Endothelial cell of umbilical vein (primary cell): ENCODE measurements around the gene ZFPM1. TPM values are rescaled to one million over a fixed set of nuclear protein-coding genes. Genes with fewer than 3 reads are reported as not detected.

Experiments used
- BruUV-seq: library from RNA; stranded (reverse); fragments of 400-500 nt; replicated peaks from 2 replicates; lab custom pipeline; 2021; lab: Mats Ljungman, UMichigan
- CTCF ChIA-PET: fragments of 300-600, 350-600 bp; sonication (Branson Sonifier 250); formaldehyde crosslinking; loops from one replicate; lab custom pipeline; 2021; ENCODE audit warnings: antibody characterized with exemption, inconsistent platforms; lab: Charles Lee
- POLR2A ChIA-PET: fragments of 300-600, 350-600 bp; sonication (Branson Sonifier 250); formaldehyde crosslinking; loops from one replicate; lab custom pipeline; 2021; ENCODE audit warnings: antibody characterized with exemption, inconsistent platforms; lab: Charles Lee
- DNase-seq: peaks from one replicate; pipeline ENCODE4 v3.0.0-alpha.2; 2011; ENCODE audit warnings: low read depth, low spot score
- FAIRE-seq: peaks from 2 replicates; lab custom pipeline; 2011; peaks lifted over from hg19 to GRCh38; lab: Jason Lieb, UNC
- H2AFZ ChIP-seq: 2 replicates; pipeline ENCODE4 v1.6.0; 2012; ENCODE audit warnings: low read depth, low read length, control low read depth, inconsistent platforms
- H3K27ac ChIP-seq: 2 replicates; pipeline ENCODE4 v1.5.1; 2011; ENCODE audit warnings: low read depth, mild to moderate bottlenecking, control low read depth, low read length, moderate library complexity; ENCODE audit not compliant: insufficient read depth
- H3K27me3 ChIP-seq, 2 experiments: 2 replicates each; pipeline versions ENCODE4 v1.6.0 to v1.6.1; 2011; ENCODE audit warnings: low read length in 2 of 2, mixed read lengths in 1 of 2; ENCODE audit not compliant: control insufficient read depth in 2 of 2, insufficient read depth in 2 of 2
- H3K36me3 ChIP-seq, 2 experiments: 2 replicates in 1 of 2; 3 replicates in 1 of 2; pipeline ENCODE4 v1.5.1; 2011; ENCODE audit warnings: low read length in 2 of 2, mild to moderate bottlenecking in 1 of 2, moderate library complexity in 1 of 2; ENCODE audit not compliant: control insufficient read depth in 2 of 2, insufficient read depth in 2 of 2; ENCODE audit errors: extremely low read depth in 1 of 2
- H3K4me1 ChIP-seq: 3 replicates; pipeline ENCODE4 v1.5.1; 2011; ENCODE audit warnings: mild to moderate bottlenecking, low read length; ENCODE audit not compliant: control insufficient read depth, insufficient read depth; ENCODE audit errors: extremely low read depth
- H3K4me2 ChIP-seq: 2 replicates; pipeline ENCODE4 v1.6.1; 2011; ENCODE audit warnings: low read length, control low read depth, mixed read lengths; ENCODE audit not compliant: insufficient read depth
- H3K4me3 ChIP-seq, 3 experiments: fragments of 200-600 bp in 1 of 3; sonication (generic), shearing (Covaris generic) in 1 of 3; replicated peaks in 1 of 3; 2 replicates each; pipeline ENCODE4 v1.5.1; 2011 to 2016; ENCODE audit warnings: control low read depth in 3 of 3, low read length in 3 of 3, mild to moderate bottlenecking in 2 of 3, inconsistent platforms in 1 of 3, low read depth in 1 of 3, moderate library complexity in 1 of 3; ENCODE audit not compliant: insufficient read depth in 1 of 3
- H3K79me2 ChIP-seq: 2 replicates; pipeline ENCODE4 v1.6.0; 2012; ENCODE audit warnings: low read length, inconsistent platforms; ENCODE audit not compliant: control insufficient read depth, insufficient read depth
- H3K9ac ChIP-seq: replicated peaks from 2 replicates; pipeline ENCODE3; 2011; ENCODE audit warnings: low read length, control low read depth; ENCODE audit not compliant: insufficient read depth; ENCODE audit errors: extremely low read depth
- H3K9me1 ChIP-seq: replicated peaks from 3 replicates; pipeline ENCODE4 v1.6.0; 2011; ENCODE audit warnings: mild to moderate bottlenecking, low read length; ENCODE audit not compliant: control insufficient read depth, insufficient read depth; ENCODE audit errors: extremely low read depth
- H3K9me3 ChIP-seq: replicated peaks from 2 replicates; pipeline ENCODE4 v1.5.1; 2012; ENCODE audit warnings: low read length, inconsistent platforms; ENCODE audit not compliant: control insufficient read depth, insufficient read depth
- H4K20me1 ChIP-seq: replicated peaks from 2 replicates; pipeline ENCODE3; 2011; ENCODE audit warnings: mild to moderate bottlenecking, low read length; ENCODE audit not compliant: control insufficient read depth, insufficient read depth; ENCODE audit errors: extremely low read depth
- EZH2 ChIP-seq: IDR thresholded peaks from 2 replicates; pipeline ENCODE4 v1.6.1; 2012; ENCODE audit warnings: borderline replicate concordance, low read depth, mild to moderate bottlenecking, moderate library complexity, low read length, inconsistent platforms; ENCODE audit not compliant: severe bottlenecking
- FOS ChIP-seq: IDR thresholded peaks from 2 replicates; pipeline ENCODE4 v1.6.1; 2011; ENCODE audit warnings: mild to moderate bottlenecking, low read length, moderate library complexity, borderline replicate concordance; ENCODE audit not compliant: insufficient read depth
- GATA2 ChIP-seq: IDR thresholded peaks from 2 replicates; pipeline ENCODE4 v1.7.0; 2011; ENCODE audit warnings: low read depth, mild to moderate bottlenecking, moderate library complexity, mixed read lengths, low read length; ENCODE audit not compliant: insufficient read length, insufficient read depth
- JUN ChIP-seq: IDR thresholded peaks from 2 replicates; pipeline ENCODE4 v1.6.1; 2011; ENCODE audit warnings: borderline replicate concordance, low read depth; ENCODE audit not compliant: insufficient read length, insufficient read depth
- MYC ChIP-seq: IDR thresholded peaks from one replicate; pipeline ENCODE4 v1.6.1; 2011; ENCODE audit warnings: mild to moderate bottlenecking, low read depth, low read length
- POLR2A ChIP-seq: IDR thresholded peaks from 2 replicates; pipeline ENCODE4 v1.6.1; 2012; ENCODE audit warnings: low read depth, mild to moderate bottlenecking, control low read depth, low read length
- POLR2AphosphoS5 ChIP-seq: IDR thresholded peaks from 2 replicates; pipeline ENCODE4 v1.6.1; 2012; ENCODE audit warnings: low read depth, mild to moderate bottlenecking, control low read depth, low read length, moderate library complexity; ENCODE audit not compliant: insufficient read depth
- dilution Hi-C: fragments of 300-500 bp; cut with MboI; formaldehyde crosslinking; loops from one replicate; pipeline ENCODE4 v1.15.0; 2019; ENCODE audit warnings: low sequenced_read_pairs; ENCODE audit not compliant: extremely low pct_ligation_motif_present
- intact Hi-C: fragments of 100-400 bp; cut with micrococcal nuclease; formaldehyde crosslinking; loops from one replicate; pipeline ENCODE4 v1.10.0; 2022
- polyA plus RNA-seq, 4 experiments: library from polyadenylated mRNA; depleted of rRNA in 3 of 4; stranded (reverse) in 3 of 4; unstranded in 1 of 4; fragments of >200 nt; gene quantifications; 2 replicates each; pipeline versions ENCODE4 v1.2.1 to v1.2.3, GENCODE V29; 2011 to 2012; ENCODE audit warnings: missing spikeins in 1 of 4
- total RNA-seq: library from RNA; stranded (reverse); gene quantifications from 2 replicates; pipeline ENCODE4 v1.2.3, GENCODE V29; 2021
- TF ChIP-seq, protein P1 (sequence below), 2 donors: IDR thresholded peaks; 1 replicate in 1 of 2; 2 replicates in 1 of 2; pipeline ENCODE4 v1.5.1; 2011; ENCODE audit warnings: low read length in 2 of 2, mild to moderate bottlenecking in 2 of 2, moderate library complexity in 2 of 2, control low read depth in 1 of 2, inconsistent platforms in 1 of 2, low read depth in 1 of 2; ENCODE audit not compliant: insufficient read depth in 1 of 2; ENCODE audit errors: extremely low read depth in 1 of 2
- TF ChIP-seq, protein P2 (sequence below): IDR thresholded peaks from 2 replicates; pipeline ENCODE4 v1.6.1; 2011; ENCODE audit not compliant: insufficient read depth, insufficient read length

ZFPM1 gene
- total and polyA plus RNA-seq, 2 donors (not counting 3 experiments of a cell fraction or from before 2014, with no cell fraction given) = 0.37 to 7.5 TPM

DNA sequence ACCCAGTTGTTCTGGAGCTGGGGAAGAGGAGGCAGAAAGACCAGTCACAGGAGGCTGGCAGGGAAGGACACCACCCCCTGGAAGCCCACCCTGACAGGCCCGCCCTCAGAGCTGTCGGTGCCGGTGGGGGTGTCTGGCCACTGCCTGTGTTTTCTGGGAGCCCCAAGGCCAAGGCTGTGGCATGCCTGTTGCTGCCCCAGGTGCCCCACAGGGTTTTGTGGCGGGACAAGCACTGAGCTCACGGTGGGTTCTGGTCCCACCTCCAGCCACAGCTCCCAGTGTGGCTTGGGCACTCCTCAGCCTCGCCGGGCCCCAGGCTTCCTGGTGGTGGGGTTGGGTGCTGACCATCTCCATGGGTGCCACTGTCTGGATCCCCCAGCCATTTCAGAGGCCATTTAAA, 58.0 kb downstream of the ZFPM1 start:
- BruUV-seq = no TSS peak
- DNase-seq = no peak
- no peaks in the 10 kb centered on the region for H4K20me1 ChIP-seq
- FAIRE-seq = no peak
- ChIA-PET POLR2A (no interaction called here), CTCF (no interaction called here)
- H3K36me3 ChIP-seq = no peaks in the 10 kb centered on the region
- no peaks in the 10 kb centered on the region for H3K79me2 ChIP-seq
- no peak overlapping the region for H3K9ac ChIP-seq
- H3K4me1 ChIP-seq = no peaks in the 10 kb centered on the region
- no peaks in the 10 kb centered on the region for H3K9me1 ChIP-seq
- no peak overlapping the region for H3K4me2 ChIP-seq
- dilution Hi-C loops (no loop called here), intact Hi-C loops (no loop called here)
- H3K27ac ChIP-seq = no peak overlapping the region
- H3K9me3 ChIP-seq = no peaks in the 10 kb centered on the region
- no peak overlapping the region for H2AFZ ChIP-seq
- TF ChIP-seq, protein P1, sequence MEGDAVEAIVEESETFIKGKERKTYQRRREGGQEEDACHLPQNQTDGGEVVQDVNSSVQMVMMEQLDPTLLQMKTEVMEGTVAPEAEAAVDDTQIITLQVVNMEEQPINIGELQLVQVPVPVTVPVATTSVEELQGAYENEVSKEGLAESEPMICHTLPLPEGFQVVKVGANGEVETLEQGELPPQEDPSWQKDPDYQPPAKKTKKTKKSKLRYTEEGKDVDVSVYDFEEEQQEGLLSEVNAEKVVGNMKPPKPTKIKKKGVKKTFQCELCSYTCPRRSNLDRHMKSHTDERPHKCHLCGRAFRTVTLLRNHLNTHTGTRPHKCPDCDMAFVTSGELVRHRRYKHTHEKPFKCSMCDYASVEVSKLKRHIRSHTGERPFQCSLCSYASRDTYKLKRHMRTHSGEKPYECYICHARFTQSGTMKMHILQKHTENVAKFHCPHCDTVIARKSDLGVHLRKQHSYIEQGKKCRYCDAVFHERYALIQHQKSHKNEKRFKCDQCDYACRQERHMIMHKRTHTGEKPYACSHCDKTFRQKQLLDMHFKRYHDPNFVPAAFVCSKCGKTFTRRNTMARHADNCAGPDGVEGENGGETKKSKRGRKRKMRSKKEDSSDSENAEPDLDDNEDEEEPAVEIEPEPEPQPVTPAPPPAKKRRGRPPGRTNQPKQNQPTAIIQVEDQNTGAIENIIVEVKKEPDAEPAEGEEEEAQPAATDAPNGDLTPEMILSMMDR (IDR thresholded peaks at IDR 0.05; ENCODE audit: extremely low read depth in 1 of 2, insufficient read depth in 1 of 2, low read depth in 1 of 2, low read length in 2 of 2) = no peak
- TF ChIP-seq JUN (no peak), POLR2AphosphoS5 (no peak), GATA2 (no peak), FOS (no peak), MYC (no peak), POLR2A (no peak), EZH2 (no peak)
- TF ChIP-seq, protein P2, sequence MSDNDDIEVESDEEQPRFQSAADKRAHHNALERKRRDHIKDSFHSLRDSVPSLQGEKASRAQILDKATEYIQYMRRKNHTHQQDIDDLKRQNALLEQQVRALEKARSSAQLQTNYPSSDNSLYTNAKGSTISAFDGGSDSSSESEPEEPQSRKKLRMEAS = no peak
- H3K27me3 ChIP-seq = no peaks in the 10 kb centered on the region
- no peak overlapping the region for H3K4me3 ChIP-seq
